Fibroblast of lung (primary cell): ENCODE data around the gene SDCCAG8. TPM values are rescaled to one million over a fixed set of nuclear protein-coding genes. Genes with fewer than 3 reads are reported as not detected.
A peak's percentile ranks its signal among the peaks of the same experiment; 100 is the strongest.

Source experiments
- DNase-seq, 2 donors: peaks; one replicate each; pipeline versions ENCODE4 v3.0.0 to v3.0.0-alpha.2; 2010; ENCODE audit warnings: low read depth in 2 of 2
- H2AFZ ChIP-seq: 2 replicates; pipeline ENCODE4 v1.5.1; 2012; ENCODE audit warnings: low read length, control low read depth, inconsistent platforms
- H3K27ac ChIP-seq: 2 replicates; pipeline ENCODE4 v1.5.1; 2011; ENCODE audit warnings: low read length, control low read depth; ENCODE audit not compliant: insufficient read depth
- H3K27me3 ChIP-seq: 2 replicates; pipeline ENCODE4 v1.5.1; 2011; ENCODE audit warnings: mild to moderate bottlenecking, low read length; ENCODE audit not compliant: control insufficient read depth, insufficient read depth
- H3K36me3 ChIP-seq: 2 replicates; pipeline ENCODE4 v1.5.1; 2011; ENCODE audit warnings: low read length; ENCODE audit not compliant: control insufficient read depth, insufficient read depth
- H3K4me1 ChIP-seq: 2 replicates; pipeline ENCODE4 v1.5.1; 2011; ENCODE audit warnings: low read length; ENCODE audit not compliant: control insufficient read depth, insufficient read depth; ENCODE audit errors: extremely low read depth
- H3K4me2 ChIP-seq: 2 replicates; pipeline ENCODE4 v1.5.1; 2011; ENCODE audit warnings: low read length, control low read depth; ENCODE audit not compliant: insufficient read depth; ENCODE audit errors: extremely low read depth
- H3K4me3 ChIP-seq, 4 experiments: fragments of 200-600 bp in 1 of 4; sonication (generic) in 1 of 4; replicated peaks in 1 of 4; 2 replicates each; pipeline ENCODE4 v1.5.1; 2011 to 2016; ENCODE audit warnings: low read length in 4 of 4, low read depth in 3 of 4, mild to moderate bottlenecking in 3 of 4, control low read depth in 2 of 4, inconsistent platforms in 1 of 4, mixed read lengths in 1 of 4; ENCODE audit not compliant: insufficient read depth in 1 of 4; ENCODE audit errors: control extremely low read depth in 1 of 4
- H3K79me2 ChIP-seq: 2 replicates; pipeline ENCODE4 v1.5.1; 2012; ENCODE audit warnings: mild to moderate bottlenecking, low read length, inconsistent platforms; ENCODE audit not compliant: control insufficient read depth, insufficient read depth
- H3K9ac ChIP-seq: 2 replicates; pipeline ENCODE4 v1.5.1; 2011; ENCODE audit warnings: mild to moderate bottlenecking, low read length, control low read depth; ENCODE audit not compliant: insufficient read depth
- H3K9me3 ChIP-seq: 2 replicates; pipeline ENCODE4 v1.5.1; 2012; ENCODE audit warnings: low read depth, low read length; ENCODE audit not compliant: control insufficient read depth, insufficient read depth
- H4K20me1 ChIP-seq: 2 replicates; pipeline ENCODE4 v1.5.1; 2011; ENCODE audit warnings: low read length; ENCODE audit not compliant: control insufficient read depth, insufficient read depth; ENCODE audit errors: extremely low read depth
- CTCF ChIP-seq, 2 donors: IDR thresholded peaks in 1 of 2; conservative IDR thresholded peaks in 1 of 2; 1 replicate in 1 of 2; 2 replicates in 1 of 2; pipeline ENCODE4 v1.5.1; 2011 to 2012; ENCODE audit warnings: low read length in 2 of 2, control low read depth in 1 of 2, inconsistent platforms in 1 of 2, low read depth in 1 of 2, mild to moderate bottlenecking in 1 of 2
- EZH2 ChIP-seq: IDR thresholded peaks from 2 replicates; pipeline ENCODE4 v1.5.1; 2012; ENCODE audit warnings: low read length, control low read depth, mild to moderate bottlenecking; ENCODE audit errors: missing control alignments
- polyA plus RNA-seq, 2 donors: library from polyadenylated mRNA; depleted of rRNA in 1 of 2; stranded (reverse) in 1 of 2; unstranded in 1 of 2; fragments of >200 nt; gene quantifications; 2 replicates each; pipeline ENCODE4 v1.2.1, GENCODE V29; 2011 to 2012; ENCODE audit warnings: missing spikeins in 1 of 2
- total RNA-seq: library from RNA; depleted of rRNA; stranded (reverse); fragments of >200 nt; gene quantifications from 2 replicates; pipeline ENCODE4 v1.2.1, GENCODE V29; 2014

The SDCCAG8 gene
- total and polyA plus RNA-seq, 2 donors (not counting 1 experiment from before 2014, with no cell fraction given), result 34.8 to 53.2 TPM

- no peak overlapping the region for H2AFZ ChIP-seq
- H3K79me2 ChIP-seq, result peaks cover 37% of the 10 kb centered on the region
- H3K9me3 ChIP-seq, result no peaks in the 10 kb centered on the region
- H3K4me1 ChIP-seq, result peaks cover 19% of the 10 kb centered on the region
- no peaks in the 10 kb centered on the region for H3K36me3 ChIP-seq
- DNase-seq, result peak; percentile 67 to 78
- TF ChIP-seq EZH2 (no peak), CTCF (conservative IDR thresholded peaks at IDR 0.05 in 1 of 2, IDR thresholded peaks at IDR 0.05 in 1 of 2; ENCODE audit: low read depth in 1 of 2, low read length in 2 of 2) (no peak)
- no peak overlapping the region for H3K4me3 ChIP-seq
- H3K9ac ChIP-seq, result no peak overlapping the region
- no peaks in the 10 kb centered on the region for H4K20me1 ChIP-seq
- peak overlapping the region; percentile 44 for H3K4me2 ChIP-seq
- H3K27ac ChIP-seq, result peak overlapping the region; percentile 35
- no peaks in the 10 kb centered on the region for H3K27me3 ChIP-seq
Observed at GRCh38 chr1:243264717-243265116, 8.9 kb downstream of the SDCCAG8 start.

- Histone ChIP-seq H4K20me1 (no peaks in the 10 kb centered on the region), H3K4me2 (no peak overlapping the region), H3K36me3 (no peaks in the 10 kb centered on the region), H3K9ac (no peak overlapping the region), H3K4me3 (no peak overlapping the region), H3K9me3 (no peaks in the 10 kb centered on the region), H3K79me2 (peaks cover 34% of the 10 kb centered on the region), H2AFZ (no peak overlapping the region), H3K27ac (peak overlapping the region; percentile 43), H3K4me1 (peaks cover 23% of the 10 kb centered on the region), H3K27me3 (no peaks in the 10 kb centered on the region)
- peak in 1 of 2 donors; percentile 63 for DNase-seq
- TF ChIP-seq EZH2, result no peak
- TF ChIP-seq CTCF (conservative IDR thresholded peaks at IDR 0.05 in 1 of 2, IDR thresholded peaks at IDR 0.05 in 1 of 2; ENCODE audit: low read depth in 1 of 2, low read length in 2 of 2), result no peak
Observed at GRCh38 chr1:243266231-243266630, 10.4 kb downstream of the SDCCAG8 start.

- no peaks in the 10 kb centered on the region for H3K27me3 ChIP-seq
- peak in 1 of 2 donors; percentile 69 for DNase-seq
- H3K9me3 ChIP-seq, result no peaks in the 10 kb centered on the region
- peak overlapping the region; percentile 36 for H3K27ac ChIP-seq
- no peak overlapping the region for H3K4me3 ChIP-seq
- H3K79me2 ChIP-seq, result peaks cover 35% of the 10 kb centered on the region
- TF ChIP-seq CTCF (conservative IDR thresholded peaks at IDR 0.05 in 1 of 2, IDR thresholded peaks at IDR 0.05 in 1 of 2; ENCODE audit: low read depth in 1 of 2, low read length in 2 of 2), result no peak
- H3K36me3 ChIP-seq, result no peaks in the 10 kb centered on the region
- H3K4me2 ChIP-seq, result no peak overlapping the region
- peaks cover 25% of the 10 kb centered on the region for H3K4me1 ChIP-seq
- H2AFZ ChIP-seq, result no peak overlapping the region
- H3K9ac ChIP-seq, result no peak overlapping the region
- H4K20me1 ChIP-seq, result no peaks in the 10 kb centered on the region
Observed at GRCh38 chr1:243267471-243267880, 11.6 kb downstream of the SDCCAG8 start.
